HG02798 (cell line): Measurements from ENCODE around the gene MYO7B.

ENCODE experiments used
- ATAC-seq: cut with Tn5 transposase; IDR thresholded peaks from one replicate; pipeline ENCODE4 v1.9.1; 2021; ENCODE audit warnings: mild to moderate bottlenecking; ENCODE audit not compliant: unreplicated experiment, poor library complexity

Gene MYO7B

GRCh38 chr2:127546797-127547196, 11.3 kb downstream of the MYO7B start:
- ATAC-seq: no peak

GRCh38 chr2:127551221-127551930, 15.9 kb downstream of the MYO7B start:
- ATAC-seq: no peak

- no peak for ATAC-seq
These were observed 16.9 kb downstream of the MYO7B start for GRCh38 chr2:127552336-127552735.

DNA sequence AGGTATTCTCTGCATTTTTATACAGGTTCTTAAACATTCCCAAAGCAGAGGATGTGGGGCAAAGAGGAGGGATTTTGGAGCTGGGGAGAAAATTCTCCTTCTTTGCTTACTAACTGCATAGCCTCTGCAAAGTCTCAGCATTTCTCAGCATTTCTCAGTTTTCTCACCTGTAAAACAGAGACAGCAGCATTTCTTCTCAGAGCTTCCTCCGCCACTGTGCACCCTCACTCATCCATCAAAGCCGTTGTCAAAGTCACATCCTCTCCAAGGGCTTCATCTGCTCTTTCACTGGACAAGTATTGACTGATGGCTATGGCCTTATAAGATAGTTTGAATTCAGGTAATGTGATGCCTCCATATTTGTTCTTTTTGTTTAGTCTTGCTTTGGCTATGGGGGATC, 17.4 kb downstream of the MYO7B start:
- no peak for ATAC-seq

DNA sequence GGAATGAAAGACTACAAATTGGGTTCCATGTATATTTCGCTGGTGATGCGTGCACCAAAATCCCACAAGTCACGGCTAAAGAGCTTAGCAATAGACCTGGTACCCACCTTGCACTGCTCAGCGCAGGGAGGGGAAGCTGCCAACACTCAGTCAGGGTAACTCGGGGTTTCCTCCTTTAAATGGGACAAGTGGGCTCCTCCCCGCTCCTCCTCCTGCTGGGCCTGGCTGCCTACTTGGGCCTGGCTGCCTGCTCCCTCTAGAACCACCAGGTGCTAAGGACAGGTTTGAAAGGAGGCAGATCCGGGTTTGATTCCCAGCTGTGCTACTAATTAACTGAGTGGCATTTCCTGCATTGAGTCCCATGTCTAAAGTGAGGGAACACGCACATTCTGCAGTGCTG, 23.4 kb downstream of the MYO7B start:
- ATAC-seq: no peak

DNA sequence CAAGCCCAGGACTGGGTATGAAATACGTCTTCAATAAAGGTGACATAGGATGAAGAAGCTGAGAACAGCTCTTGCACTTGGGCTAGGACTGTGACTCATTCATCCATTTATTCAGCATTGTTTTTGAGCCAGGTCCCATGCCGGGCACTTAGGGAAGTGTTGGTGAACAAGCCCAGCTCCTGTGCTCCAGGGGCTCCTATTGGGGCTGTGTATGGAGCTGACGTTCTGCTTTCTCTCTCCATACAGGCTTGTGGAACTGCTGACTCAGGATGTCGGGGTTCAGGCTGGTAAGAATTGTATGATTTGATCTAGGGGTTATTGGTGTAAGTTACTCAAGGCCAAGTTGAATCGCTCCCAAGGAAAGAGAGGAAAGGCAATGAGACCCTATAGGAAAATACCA, 24.0 kb downstream of the MYO7B start:
- ATAC-seq: no peak

GRCh38 chr2:127560201-127560930, 24.9 kb downstream of the MYO7B start:
- no peak for ATAC-seq

DNA sequence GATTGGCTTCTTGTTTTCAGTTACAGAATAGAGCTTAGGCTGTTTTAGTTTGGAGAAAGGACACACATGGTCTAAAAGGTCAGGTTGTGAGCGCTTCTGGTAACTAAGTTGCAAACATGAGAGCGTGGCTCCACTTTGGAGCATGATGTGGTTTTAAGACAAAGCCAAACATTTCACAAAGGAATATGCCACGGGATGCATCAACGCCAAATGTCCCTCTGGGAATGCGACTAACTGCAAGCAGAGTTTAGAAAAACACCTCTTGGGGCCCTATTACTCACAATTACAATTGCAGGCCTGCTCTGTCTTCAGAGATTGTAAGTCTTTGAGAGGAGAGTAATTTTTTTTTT, 25.4 kb downstream of the MYO7B start:
- no peak for ATAC-seq

DNA sequence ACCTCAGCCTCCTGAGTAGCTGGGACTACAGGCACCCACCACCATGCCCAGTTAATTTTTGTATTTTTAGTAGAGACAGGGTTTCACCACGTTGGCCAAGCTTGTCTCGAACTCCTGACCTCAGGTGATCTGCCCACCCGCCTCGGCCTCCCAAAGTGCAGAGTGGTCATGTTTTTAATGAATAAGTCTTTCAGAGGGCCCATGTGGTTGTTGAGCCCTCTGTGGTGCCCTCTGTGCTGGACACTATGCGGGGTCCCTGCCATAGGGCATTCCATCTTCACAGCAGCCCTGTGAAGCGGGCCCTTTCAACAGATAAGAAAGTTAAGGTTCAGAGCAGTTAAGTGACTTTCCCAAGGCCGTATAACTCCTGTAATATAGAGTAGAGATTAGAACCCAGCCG, 25.9 kb downstream of the MYO7B start:
- no peak for ATAC-seq

DNA sequence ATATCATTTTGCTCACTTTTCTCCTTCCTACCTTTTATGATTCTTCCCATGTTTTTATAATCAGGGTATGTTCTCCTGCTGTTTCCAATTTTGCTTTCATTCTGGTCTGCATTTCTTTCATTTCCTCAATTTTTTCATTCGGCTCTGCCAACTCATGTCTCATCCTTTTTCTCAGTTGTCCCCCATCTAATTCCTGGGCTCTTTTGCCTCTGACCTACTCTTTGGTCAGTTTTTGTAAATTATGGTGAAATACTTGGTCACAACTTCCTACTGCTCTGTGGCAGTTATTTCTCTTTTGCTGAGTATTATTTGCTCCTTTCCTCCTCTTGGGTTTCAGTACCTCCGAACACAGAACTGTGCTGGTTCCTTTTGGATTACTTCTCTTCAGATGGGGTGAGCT, 27.5 kb downstream of the MYO7B start:
- no peak for ATAC-seq

DNA sequence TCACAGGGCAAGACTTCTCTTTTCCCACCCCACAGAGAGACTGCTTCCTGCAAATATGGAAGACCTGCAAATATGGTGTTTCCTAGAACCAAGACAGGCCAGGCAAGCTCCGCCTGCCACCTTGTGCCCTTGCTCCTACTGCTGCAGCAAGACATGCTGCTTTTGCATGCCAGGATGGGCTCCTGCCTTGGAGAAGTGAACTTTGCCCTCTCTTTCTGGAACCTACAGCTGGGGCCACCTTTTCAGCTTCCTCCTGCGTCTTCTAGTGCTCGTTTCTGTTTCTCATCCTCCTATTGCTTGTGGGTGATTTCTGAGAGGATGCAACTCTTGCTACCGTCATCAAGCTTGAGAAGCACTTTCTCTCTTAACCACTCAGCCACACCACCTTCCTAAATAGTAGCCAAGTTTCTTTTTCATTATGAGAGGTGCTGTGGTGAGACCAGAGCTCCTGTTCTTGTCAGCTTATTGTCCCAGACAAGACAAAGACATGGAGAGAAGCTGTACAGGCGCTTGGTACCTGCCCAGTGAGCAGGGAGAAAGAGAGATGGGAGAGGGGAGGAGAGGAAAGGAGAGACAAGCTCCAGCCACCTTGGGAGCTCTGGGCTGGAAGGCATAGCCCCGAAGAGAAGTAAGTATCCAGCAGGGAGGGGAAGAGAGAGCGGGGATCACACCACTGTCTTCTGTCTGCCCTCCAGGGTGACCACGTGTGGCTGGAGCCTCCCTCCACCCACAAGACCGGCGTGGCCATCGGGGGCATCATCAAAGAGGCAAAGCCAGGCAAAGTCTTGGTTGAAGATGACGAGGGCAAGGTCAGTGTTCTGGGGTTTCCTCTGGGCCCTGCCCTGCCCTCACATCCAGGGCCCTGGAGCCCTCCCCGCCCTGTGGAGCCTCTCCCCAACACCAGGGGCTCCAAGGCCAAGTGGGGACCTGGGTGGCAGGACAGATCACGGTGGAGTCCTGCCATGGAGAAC, 28.3 kb downstream of the MYO7B start:
- ATAC-seq: peak; percentile 96

DNA sequence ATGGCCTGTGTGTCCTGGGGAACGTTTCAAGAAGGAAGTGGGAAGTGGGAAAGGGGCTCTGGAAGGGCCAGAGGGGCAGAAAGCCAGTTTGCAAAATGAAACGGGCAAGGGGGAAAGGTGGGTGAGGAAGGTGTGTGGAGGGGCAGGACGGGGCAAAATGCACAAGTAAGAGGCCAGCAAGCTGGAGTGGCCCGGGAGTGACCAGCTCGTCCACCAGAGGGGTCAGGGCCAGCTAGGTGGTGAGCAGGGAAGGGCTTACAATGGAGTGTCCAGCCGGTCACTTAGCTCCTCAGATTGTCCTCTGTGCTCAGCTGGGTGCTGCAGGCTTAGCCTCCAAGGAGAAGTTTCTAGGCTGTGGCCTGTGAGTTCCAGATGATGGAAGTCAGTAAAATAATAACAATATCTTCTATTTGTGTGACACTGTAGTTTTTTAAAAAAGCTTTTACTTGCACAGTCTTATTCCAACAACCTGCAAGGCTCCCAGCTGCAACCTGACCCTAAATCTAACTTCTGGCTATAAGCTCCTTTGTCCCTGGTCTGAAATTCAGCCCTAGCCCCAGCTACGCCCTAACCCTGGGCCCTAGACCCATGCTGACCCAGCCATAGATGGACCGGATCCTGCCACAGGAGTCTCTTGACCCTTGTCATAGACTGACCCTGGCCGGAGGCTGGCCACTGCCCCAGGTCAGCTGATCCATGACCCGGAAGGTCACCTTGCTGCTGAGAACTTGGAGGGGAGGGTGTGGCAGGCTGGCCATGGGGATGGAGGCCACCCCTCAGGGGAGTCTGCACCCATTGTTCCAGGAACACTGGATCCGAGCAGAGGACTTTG, 29.2 kb downstream of the MYO7B start:
- no peak for ATAC-seq

DNA sequence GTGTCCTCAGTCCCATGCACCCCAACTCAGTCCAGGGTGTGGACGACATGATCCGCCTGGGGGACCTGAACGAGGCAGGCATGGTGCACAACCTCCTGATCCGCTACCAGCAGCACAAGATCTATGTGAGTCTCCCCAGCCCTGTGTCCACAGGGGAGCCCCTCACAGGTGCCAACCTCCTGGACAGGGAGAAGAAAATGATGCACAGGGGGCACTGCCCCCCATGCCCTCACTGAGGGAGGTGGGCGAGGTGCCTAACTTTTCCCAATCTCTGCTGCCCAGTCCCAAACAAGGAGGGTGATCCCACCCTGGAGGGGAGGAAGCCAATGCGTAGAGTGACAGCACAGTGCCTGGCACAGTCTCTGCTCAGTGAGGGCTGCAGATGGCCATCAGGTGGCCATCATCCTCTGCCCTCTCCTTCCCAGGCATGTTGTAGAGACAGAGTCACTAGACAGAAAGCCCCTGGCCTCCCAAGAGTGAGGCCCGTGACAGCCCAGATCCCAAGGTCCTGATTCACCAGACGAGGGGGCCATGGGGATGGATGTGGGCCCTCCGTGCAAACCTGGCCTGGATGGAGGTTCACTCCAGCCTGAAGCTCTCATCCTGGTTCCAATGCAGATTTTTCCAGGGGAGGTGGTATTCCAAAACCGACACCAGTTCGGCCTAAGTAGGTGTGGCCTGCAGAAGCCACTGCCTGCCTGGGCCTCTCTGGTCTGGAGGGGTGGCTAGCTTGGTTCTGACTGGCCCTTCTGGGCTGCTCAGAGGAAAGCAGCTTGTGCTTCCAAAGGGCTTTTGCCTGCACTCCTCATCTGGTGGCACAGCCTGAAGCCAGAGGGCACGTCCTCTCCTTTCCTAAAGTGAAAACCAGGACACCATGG, 30.0 kb downstream of the MYO7B start:
- ATAC-seq: no peak

GRCh38 chr2:127566139-127566417, 30.6 kb downstream of the MYO7B start:
- no peak for ATAC-seq

DNA sequence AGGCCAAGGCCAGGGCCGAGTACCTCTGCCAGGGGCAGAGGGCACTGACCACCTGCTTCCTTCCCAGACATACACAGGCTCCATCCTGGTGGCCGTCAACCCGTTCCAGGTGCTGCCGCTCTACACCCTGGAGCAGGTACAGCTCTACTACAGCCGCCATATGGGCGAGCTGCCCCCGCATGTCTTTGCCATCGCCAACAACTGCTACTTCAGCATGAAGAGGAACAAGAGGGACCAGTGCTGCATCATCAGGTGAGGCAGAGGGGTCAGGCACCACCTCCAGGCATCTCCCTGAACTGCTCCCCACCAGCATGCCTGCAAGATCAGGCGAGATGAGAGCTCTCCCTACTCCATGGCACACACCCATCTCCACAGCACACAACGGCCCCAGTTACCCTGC, 31.1 kb downstream of the MYO7B start:
- ATAC-seq: no peak

- no peak for ATAC-seq
These were observed 31.9 kb downstream of the MYO7B start for GRCh38 chr2:127567351-127567854.

DNA sequence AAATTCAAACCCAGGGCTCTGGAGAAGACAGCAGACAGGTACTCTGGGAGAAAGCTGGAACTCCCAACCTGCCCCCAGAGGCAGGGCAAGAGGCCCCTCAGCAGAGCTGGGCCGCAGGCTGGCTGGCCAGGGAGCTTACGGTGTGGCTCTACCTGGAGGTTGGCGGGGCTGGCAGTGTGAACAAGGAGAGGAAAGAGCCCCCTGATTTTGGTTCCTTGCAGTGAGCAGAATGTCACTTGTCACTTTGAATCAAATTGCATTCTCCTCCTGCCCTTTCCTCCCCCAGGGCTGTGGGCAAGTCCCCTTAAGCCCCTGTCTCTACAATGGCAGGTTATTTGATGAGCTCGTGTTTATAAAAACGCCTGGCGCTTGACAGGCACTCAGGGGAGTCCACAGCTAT, 32.6 kb downstream of the MYO7B start:
- no peak for ATAC-seq

DNA sequence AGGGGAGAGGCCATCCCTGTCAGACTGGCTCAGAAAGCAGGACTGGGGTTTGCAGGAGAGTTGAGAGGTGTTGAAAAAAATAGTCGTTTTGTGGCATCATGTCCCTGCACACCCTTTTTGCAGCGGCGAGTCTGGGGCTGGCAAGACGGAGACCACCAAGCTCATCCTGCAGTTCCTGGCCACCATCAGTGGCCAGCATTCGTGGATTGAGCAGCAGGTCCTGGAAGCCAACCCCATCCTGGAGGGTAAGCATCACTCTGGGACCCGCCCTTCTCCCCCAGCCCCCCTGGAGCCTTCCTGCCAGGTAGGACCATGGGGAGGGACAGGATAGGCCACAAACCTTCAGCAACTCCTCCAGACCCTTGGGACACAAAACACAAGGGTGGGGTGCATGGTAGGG, 34.2 kb downstream of the MYO7B start:
- ATAC-seq: no peak
